HCT116 (cell line): ENCODE measurements around the gene UFD1. TPM values are rescaled to one million over a fixed set of nuclear protein-coding genes. Genes with fewer than 3 reads are reported as not detected.

Experiments
- ATAC-seq: fragments of 200-7000 bp; cut with Tn5 transposase; 2 replicates; pipeline ENCODE4 v1.9.1; 2020; ENCODE audit warnings: mild to moderate bottlenecking, moderate library complexity
- BruUV-seq: library from RNA; stranded (reverse); fragments of 400-500 nt; replicated peaks from 2 replicates; lab custom pipeline; 2021; lab: Mats Ljungman, UMichigan
- CTCF ChIA-PET: fragments of 300-600 bp; sonication (Branson Sonifier 250); formaldehyde crosslinking; loops from one replicate; lab custom pipeline; 2021; ENCODE audit warnings: antibody characterized with exemption; lab: Charles Lee
- POLR2A ChIA-PET: fragments of 300-600, 350-600 bp; sonication (Branson Sonifier 250); formaldehyde crosslinking; loops from one replicate; lab custom pipeline; 2021; ENCODE audit warnings: antibody characterized with exemption; lab: Charles Lee
- RAD21 ChIA-PET, 2 experiments: fragments of 300-600 bp; sonication (Branson Sonifier 250); formaldehyde crosslinking; loops; one replicate each; lab custom pipeline; 2023; ENCODE audit warnings: low total read pairs in 2 of 2; ENCODE audit not compliant: uncharacterized antibody in 2 of 2, unreplicated experiment in 2 of 2, low non-redundant PET in 1 of 2; lab: Charles Lee
- DNase-seq: peaks from one replicate; pipeline ENCODE4 v3.0.0-alpha.2; 2010; ENCODE audit warnings: low read depth, low spot score
- H2AFZ ChIP-seq: fragments of 200-600 bp; shearing (Covaris generic), sonication (generic); 2 replicates; pipeline ENCODE4 v1.6.1; 2017; ENCODE audit warnings: low read depth, mixed run types, mixed read lengths, antibody characterized with exemption, low read length; ENCODE audit not compliant: poor library complexity, severe bottlenecking
- H3K27ac ChIP-seq: 2 replicates; pipeline ENCODE4 v1.5.1; 2012; ENCODE audit warnings: low read depth, low read length
- H3K27me3 ChIP-seq: fragments of 200-600 bp; sonication (generic); 2 replicates; pipeline ENCODE4 v1.6.1; 2016; ENCODE audit warnings: mixed run types, low read length, mixed read lengths; ENCODE audit not compliant: insufficient read depth
- H3K36me3 ChIP-seq, 2 experiments: fragments of 200-500 bp in 1 of 2; fragments of 200-600 bp in 1 of 2; sonication (Bioruptor generic) in 1 of 2; sonication (generic) in 1 of 2; 2 replicates each; pipeline versions ENCODE4 v1.5.1 to v1.6.1; 2014 to 2016; ENCODE audit warnings: low read length in 2 of 2, inconsistent platforms in 1 of 2, mixed read lengths in 1 of 2, mixed run types in 1 of 2; ENCODE audit not compliant: insufficient read depth in 2 of 2, control insufficient read depth in 1 of 2
- H3K4me1 ChIP-seq, 2 experiments: fragments of 200-600 bp in 1 of 2; sonication (generic) in 1 of 2; 2 replicates each; pipeline versions ENCODE4 v1.5.1 to v1.6.1; 2012 to 2017; ENCODE audit warnings: low read length in 2 of 2, inconsistent platforms in 1 of 2, mild to moderate bottlenecking in 1 of 2, mixed read lengths in 1 of 2, mixed run types in 1 of 2, moderate library complexity in 1 of 2; ENCODE audit not compliant: insufficient read depth in 2 of 2, control insufficient read depth in 1 of 2
- H3K4me2 ChIP-seq: fragments of 200-600 bp; sonication (generic); 2 replicates; pipeline ENCODE4 v1.6.1; 2017; ENCODE audit warnings: mixed run types, low read length, mixed read lengths
- H3K4me3 ChIP-seq, 2 experiments: fragments of 200-600 bp in 1 of 2; sonication (generic) in 1 of 2; replicated peaks in 1 of 2; 2 replicates each; pipeline ENCODE4 v1.5.1; 2011 to 2016; ENCODE audit warnings: low read length in 2 of 2, control low read depth in 1 of 2, low read depth in 1 of 2, mild to moderate bottlenecking in 1 of 2, mixed read lengths in 1 of 2, mixed run types in 1 of 2
- H3K79me2 ChIP-seq: fragments of 200-600 bp; sonication (generic); 2 replicates; pipeline ENCODE4 v1.6.1; 2017; ENCODE audit warnings: mild to moderate bottlenecking, mixed run types, low read length, moderate library complexity, mixed read lengths; ENCODE audit not compliant: insufficient read depth
- H3K9ac ChIP-seq: fragments of 200-600 bp; sonication (generic); 2 replicates; pipeline ENCODE4 v1.6.1; 2016; ENCODE audit warnings: low read length, mixed read lengths
- H3K9me2 ChIP-seq: fragments of 200-600 bp; sonication (generic), shearing (Covaris generic); 2 replicates; pipeline ENCODE4 v1.6.1; 2017; ENCODE audit warnings: mixed run types, mild to moderate bottlenecking, moderate library complexity; ENCODE audit not compliant: insufficient read depth
- H3K9me3 ChIP-seq, 2 experiments: fragments of 200-500 bp in 1 of 2; fragments of 200-600 bp in 1 of 2; sonication (Bioruptor generic) in 1 of 2; sonication (generic) in 1 of 2; 2 replicates each; pipeline ENCODE4 v1.6.1; 2014 to 2017; ENCODE audit warnings: low read length in 2 of 2, mixed read lengths in 2 of 2, inconsistent platforms in 1 of 2, low read depth in 1 of 2, mild to moderate bottlenecking in 1 of 2, mixed run types in 1 of 2, moderate library complexity in 1 of 2; ENCODE audit not compliant: control insufficient read depth in 1 of 2, insufficient read depth in 1 of 2
- H4K20me1 ChIP-seq: fragments of 200-600 bp; sonication (generic), shearing (Covaris generic); 2 replicates; pipeline ENCODE4 v1.6.1; 2017; ENCODE audit warnings: mixed run types, mild to moderate bottlenecking, moderate library complexity; ENCODE audit not compliant: insufficient read depth
- ELF1 ChIP-seq: IDR thresholded peaks from 2 replicates; pipeline ENCODE4 v1.6.1; 2012; ENCODE audit warnings: low read depth, borderline replicate concordance
- REST ChIP-seq: IDR thresholded peaks from 2 replicates; pipeline ENCODE4 v1.6.1; 2012; ENCODE audit warnings: low read depth
- SIN3A ChIP-seq: IDR thresholded peaks from 2 replicates; pipeline ENCODE4 v1.6.1; 2012; ENCODE audit warnings: low read depth
- SRF ChIP-seq: IDR thresholded peaks from 2 replicates; pipeline ENCODE4 v1.6.1; 2012; ENCODE audit warnings: low read depth
- YY1 ChIP-seq: IDR thresholded peaks from 2 replicates; pipeline ENCODE4 v1.6.1; 2011; ENCODE audit warnings: low read length, low read depth, moderate library complexity, mild to moderate bottlenecking; ENCODE audit not compliant: insufficient replicate concordance; ENCODE audit errors: extremely low read depth
- ZBTB33 ChIP-seq: IDR thresholded peaks from 2 replicates; pipeline ENCODE4 v1.6.1; 2011; ENCODE audit warnings: mild to moderate bottlenecking, low read length, moderate library complexity; ENCODE audit not compliant: insufficient replicate concordance; ENCODE audit errors: extremely low read depth
- intact Hi-C: fragments of 100-400 bp; cut with micrococcal nuclease; formaldehyde crosslinking; loops from 2 replicates; pipeline ENCODE4 v1.10.0; 2022
- total RNA-seq: library from RNA; stranded (reverse); gene quantifications from one replicate; pipeline ENCODE4 v1.2.1, GENCODE V29; 2021; ENCODE audit not compliant: unreplicated experiment

Gene UFD1
- total RNA-seq, 1 experiment from 2014 or later = 97.5 TPM

GRCh38 chr22:19429950-19430889 is 48.8 kb downstream of the UFD1 start:
- peak overlapping the region; percentile 88 for H3K4me2 ChIP-seq
- BruUV-seq = no TSS peak
- H3K4me3 ChIP-seq = peak overlapping the region; percentile 92 to 94
- ChIA-PET POLR2A (no interaction called here), RAD21 (no interaction called here), CTCF (no interaction called here)
- no peaks in the 10 kb centered on the region for H3K27me3 ChIP-seq
- H3K4me1 ChIP-seq = peaks cover 16 to 17% of the 10 kb centered on the region in 2 experiments
- H3K79me2 ChIP-seq = peaks cover 83% of the 10 kb centered on the region
- H3K36me3 ChIP-seq = peaks cover 6 to 7% of the 10 kb centered on the region in 2 experiments; a peak in 3 of 4 replicates
- peak overlapping the region; percentile 89 for H3K9ac ChIP-seq
- intact Hi-C loops = loop anchor here (2.0 kb wide), 1 partner anchor 251 kb away; the partner anchor contains the start of gene SLC25A1
- H3K9me3 ChIP-seq = no peaks in the 10 kb centered on the region
- no peaks in the 10 kb centered on the region for H4K20me1 ChIP-seq
- H3K27ac ChIP-seq = peak overlapping the region; percentile 98
- DNase-seq (no peak), ATAC-seq (no peak)
- no peak for TF ChIP-seq SIN3A
- TF ChIP-seq ZBTB33 = no peak
- TF ChIP-seq SRF = no peak
- TF ChIP-seq REST = no peak
- TF ChIP-seq YY1 = no peak
- no peak for TF ChIP-seq ELF1
- no peak overlapping the region for H2AFZ ChIP-seq
- H3K9me2 ChIP-seq = no peaks in the 10 kb centered on the region
